Nephron (organoid): ENCODE results near the gene ASB15.
"Not testable (repeated sequence)": the region's sequence is repeated elsewhere in the genome, so short reads cannot be mapped to it uniquely, and the experiment has no call there.

Experiments
- H3K27ac Mint-ChIP-seq, 3 experiments: 2 replicates each; pipeline ENCODE4 v1.8.0; 2020; ENCODE audit warnings: mixed read lengths in 3 of 3, mild to moderate bottlenecking in 2 of 3, moderate library complexity in 1 of 3
- H3K27me3 Mint-ChIP-seq: 2 replicates; pipeline ENCODE4 v1.8.0; 2021; ENCODE audit warnings: low read depth, mild to moderate bottlenecking, moderate library complexity, mixed read lengths
- H3K36me3 Mint-ChIP-seq: 2 replicates; pipeline ENCODE4 v1.8.0; 2020; ENCODE audit warnings: low read depth, mixed read lengths
- H3K4me1 Mint-ChIP-seq: 2 replicates; pipeline ENCODE4 v1.8.0; 2020; ENCODE audit warnings: mixed read lengths
- H3K4me3 Mint-ChIP-seq, 3 experiments: 2 replicates each; pipeline ENCODE4 v1.8.0; 2020; ENCODE audit warnings: mild to moderate bottlenecking in 3 of 3, mixed read lengths in 3 of 3, moderate library complexity in 2 of 3
- H3K9me3 Mint-ChIP-seq: 2 replicates; pipeline ENCODE4 v1.8.0; 2020; ENCODE audit warnings: mixed read lengths
- CTCF ChIP-seq, 3 experiments: fragments of 200-600 bp; sonication (generic); IDR thresholded peaks; one replicate each; pipeline ENCODE4 v1.5.0; 2021; ENCODE audit warnings: antibody characterized with exemption in 3 of 3; ENCODE audit not compliant: unreplicated experiment in 3 of 3

The ASB15 gene

GRCh38 chr7:123601530-123601929 lies at the start of gene ASB15:
TSS of gene ASB15 (plus strand) at chr7:123601821. CDS start at chr7:123614503, 12,682 bp downstream.
- TF ChIP-seq CTCF (IDR thresholded peaks at IDR 0.05; ENCODE audit: unreplicated experiment in 3 of 3), result no peak
- Mint-ChIP-seq H3K4me1 (peaks cover 24% of the 10 kb centered on the region), H3K27me3 (no peaks in the 10 kb centered on the region), H3K4me3 (peak within 1 kb of the TSS in 2 of 3 experiments; percentile 61 to 79), H3K9me3 (no peaks in the 10 kb centered on the region), H3K27ac (no peak within 1 kb of the TSS), H3K36me3 (no peaks in the 10 kb centered on the region)

GRCh38 chr7:123552134-123552533 lies 49.5 kb upstream of the ASB15 start:
- H3K36me3 Mint-ChIP-seq, result peaks cover 49% of the 10 kb centered on the region
- not testable (repeated sequence) for H3K27ac Mint-ChIP-seq, H3K9me3 Mint-ChIP-seq, H3K27me3 Mint-ChIP-seq, H3K4me3 Mint-ChIP-seq, H3K4me1 Mint-ChIP-seq

DNA sequence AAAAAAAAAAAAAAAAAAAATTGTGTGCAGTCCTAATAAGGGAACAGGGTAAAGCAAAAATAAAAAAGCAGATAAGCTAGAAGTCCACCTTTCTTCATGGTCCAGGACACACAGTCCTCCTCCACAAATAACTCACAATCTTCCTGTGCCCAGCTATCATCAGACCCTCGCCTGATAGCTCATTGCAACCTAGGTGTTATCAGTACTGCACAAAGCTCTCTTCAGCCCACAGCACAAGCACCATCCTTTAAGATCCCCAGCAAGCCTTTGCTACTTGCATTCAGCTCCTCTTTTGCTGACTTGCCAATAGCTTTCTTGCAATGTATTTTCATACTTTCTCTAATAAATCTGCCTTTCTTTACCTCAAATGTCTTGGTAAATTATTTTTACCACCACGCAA lies 49.0 kb upstream of the ASB15 start:
- no peak for TF ChIP-seq CTCF (IDR thresholded peaks at IDR 0.05; ENCODE audit: unreplicated experiment in 3 of 3)
- H3K27ac Mint-ChIP-seq, result no peak overlapping the region
- H3K36me3 Mint-ChIP-seq, result peaks cover 45% of the 10 kb centered on the region
- H3K9me3 Mint-ChIP-seq, result no peaks in the 10 kb centered on the region
- H3K4me1 Mint-ChIP-seq, result peaks cover 10% of the 10 kb centered on the region
- no peaks in the 10 kb centered on the region for H3K27me3 Mint-ChIP-seq
- H3K4me3 Mint-ChIP-seq, result no peak overlapping the region

- Mint-ChIP-seq H3K4me1 (peaks cover 10% of the 10 kb centered on the region), H3K27ac (no peak overlapping the region), H3K4me3 (peak overlapping the region; percentile 9 to 27 (median 26)), H3K27me3 (no peaks in the 10 kb centered on the region), H3K9me3 (no peaks in the 10 kb centered on the region), H3K36me3 (peaks cover 43% of the 10 kb centered on the region)
- TF ChIP-seq CTCF (IDR thresholded peaks at IDR 0.05; ENCODE audit: unreplicated experiment in 3 of 3), result no peak
Observed at GRCh38 chr7:123553159-123553558, 48.5 kb upstream of the ASB15 start.

DNA sequence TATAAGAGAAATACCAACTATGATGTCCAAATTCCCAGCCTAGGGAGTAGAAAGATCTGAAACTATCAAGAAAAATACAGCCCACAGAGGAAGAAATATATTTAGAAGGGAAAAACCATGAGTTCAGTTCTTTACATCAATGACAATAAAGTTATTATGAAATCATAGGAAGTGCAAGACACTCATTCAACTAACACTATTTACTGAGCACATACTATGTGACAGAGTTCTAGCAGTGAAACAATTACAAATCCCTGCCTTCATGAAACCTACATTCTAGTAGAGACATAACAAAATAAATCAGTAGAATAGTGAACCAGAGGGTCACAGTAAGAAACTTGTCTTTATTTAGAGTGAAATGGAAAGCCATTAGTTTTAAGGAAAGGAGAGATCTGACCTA lies 46.1 kb upstream of the ASB15 start:
- Mint-ChIP-seq H3K4me3 (no peak overlapping the region), H3K9me3 (no peaks in the 10 kb centered on the region), H3K27ac (no peak overlapping the region), H3K4me1 (peaks cover 10% of the 10 kb centered on the region), H3K27me3 (no peaks in the 10 kb centered on the region), H3K36me3 (peaks cover 23% of the 10 kb centered on the region)
- no peak for TF ChIP-seq CTCF (IDR thresholded peaks at IDR 0.05; ENCODE audit: unreplicated experiment in 3 of 3)

DNA sequence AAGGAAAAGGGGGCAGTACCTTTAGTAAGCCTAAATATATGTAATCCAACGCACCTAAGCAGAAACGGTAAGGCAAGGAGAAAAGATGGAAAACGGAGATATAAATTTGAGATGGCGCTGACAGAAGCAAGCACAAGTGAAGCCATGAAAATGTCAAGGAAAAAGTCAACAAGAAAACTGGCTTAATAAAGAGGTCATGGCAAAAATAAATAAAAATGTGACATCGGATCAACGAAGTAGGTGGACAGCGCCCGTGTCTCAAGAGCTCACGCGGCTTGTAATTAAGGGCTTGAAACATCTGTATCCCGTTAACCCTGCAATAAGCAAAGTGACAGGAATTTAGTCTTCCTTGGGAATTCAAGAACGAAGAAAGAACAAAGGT lies 44.6 kb upstream of the ASB15 start:
- Mint-ChIP-seq H3K27ac (no peak overlapping the region), H3K4me1 (peaks cover 17% of the 10 kb centered on the region), H3K9me3 (no peaks in the 10 kb centered on the region), H3K36me3 (peaks cover 17% of the 10 kb centered on the region), H3K27me3 (no peaks in the 10 kb centered on the region), H3K4me3 (no peak overlapping the region)
- TF ChIP-seq CTCF (IDR thresholded peaks at IDR 0.05; ENCODE audit: unreplicated experiment in 3 of 3), result no peak
